Body of pancreas (tissue), 4 donors: Measurements from ENCODE around the gene TRPV3. TPM values are rescaled to one million over a fixed set of nuclear protein-coding genes. Genes with fewer than 3 reads are reported as not detected.

Experiments
- ATAC-seq: fragments of 150-250 bp; one replicate; pipeline ENCODE4 v1.9.1; 2016
- DNase-seq, 4 donors: peaks; one replicate each; pipeline ENCODE4 v3.0.0-alpha.2; 2019
- H3K27ac ChIP-seq, 4 donors: fragments of 200-600 bp; sonication (generic); 1 replicate in 3 of 4; 2 replicates in 1 of 4; pipeline versions ENCODE4 v1.5.1 to v1.6.1; 2016 to 2019; ENCODE audit warnings: mild to moderate bottlenecking in 1 of 4, mixed read lengths in 1 of 4, moderate library complexity in 1 of 4
- H3K27me3 ChIP-seq, 2 donors: fragments of 200-600 bp; sonication (generic); one replicate each; pipeline ENCODE4 v1.6.0; 2016; ENCODE audit warnings: mild to moderate bottlenecking in 1 of 2
- H3K36me3 ChIP-seq, 2 donors: fragments of 200-600 bp; sonication (generic); replicated peaks in 1 of 2; 2 replicates each; pipeline ENCODE4 v1.5.1; 2016; ENCODE audit warnings: low read depth in 2 of 2; ENCODE audit not compliant: insufficient read depth in 1 of 2
- H3K4me1 ChIP-seq: fragments of 200-600 bp; sonication (generic); one replicate; pipeline ENCODE4 v1.6.0; 2016
- H3K4me3 ChIP-seq, 2 donors: fragments of 200-600 bp; sonication (generic); 1 replicate in 1 of 2; 2 replicates in 1 of 2; pipeline ENCODE4 v1.5.1; 2016 to 2019
- H3K9me3 ChIP-seq, 3 donors: fragments of 200-600 bp; sonication (generic); 1 replicate in 2 of 3; 2 replicates in 1 of 3; pipeline ENCODE4 v1.5.1; 2016
- POLR2A ChIP-seq, 3 donors: fragments of 450-650 bp; IDR thresholded peaks; one replicate each; pipeline ENCODE4 v1.6.1; 2016; ENCODE audit warnings: antibody characterized with exemption in 3 of 3, mild to moderate bottlenecking in 2 of 3
- WGBS, 2 donors: methylation state at CpG; one replicate each; pipeline ENCODE4 v1.1.5; 2017; 5-methylcytosine and 5-hydroxymethylcytosine counted together
- intact Hi-C: fragments of 100-400 bp; cut with DNase I; formaldehyde crosslinking; loops from one replicate; pipeline ENCODE4 v1.15.1; 2023
- total RNA-seq, 2 donors: library from RNA; depleted of rRNA; stranded (reverse); fragments of >200 nt; gene quantifications; one replicate each; pipeline ENCODE4 v1.1.0, GENCODE V29; 2016
- TF ChIP-seq, protein P1 (sequence below), 7 experiments: fragments of 450-650 bp in 4 of 7; fragments of 200-600 bp in 3 of 7; sonication (generic) in 3 of 7; IDR thresholded peaks; one replicate each; pipeline ENCODE4 v1.5.1; 2016 to 2019; ENCODE audit warnings: antibody characterized with exemption in 7 of 7

The TRPV3 gene
- total RNA-seq, 2 donors from 2014 or later = 0.33 TPM; not detected in 1

- Histone ChIP-seq H3K36me3 (no peaks in the 10 kb centered on the region), H3K4me1 (no peaks in the 10 kb centered on the region), H3K4me3 (no peak overlapping the region), H3K27me3 (no peaks in the 10 kb centered on the region), H3K27ac (no peak overlapping the region), H3K9me3 (no peaks in the 10 kb centered on the region)
- intact Hi-C loops = no loop called here
- DNase-seq (no peak), ATAC-seq (no peak)
- 80 to 92% methylated on average over 2 of the region's 2 CpGs for WGBS, 2 donors
- TF ChIP-seq, protein P1, sequence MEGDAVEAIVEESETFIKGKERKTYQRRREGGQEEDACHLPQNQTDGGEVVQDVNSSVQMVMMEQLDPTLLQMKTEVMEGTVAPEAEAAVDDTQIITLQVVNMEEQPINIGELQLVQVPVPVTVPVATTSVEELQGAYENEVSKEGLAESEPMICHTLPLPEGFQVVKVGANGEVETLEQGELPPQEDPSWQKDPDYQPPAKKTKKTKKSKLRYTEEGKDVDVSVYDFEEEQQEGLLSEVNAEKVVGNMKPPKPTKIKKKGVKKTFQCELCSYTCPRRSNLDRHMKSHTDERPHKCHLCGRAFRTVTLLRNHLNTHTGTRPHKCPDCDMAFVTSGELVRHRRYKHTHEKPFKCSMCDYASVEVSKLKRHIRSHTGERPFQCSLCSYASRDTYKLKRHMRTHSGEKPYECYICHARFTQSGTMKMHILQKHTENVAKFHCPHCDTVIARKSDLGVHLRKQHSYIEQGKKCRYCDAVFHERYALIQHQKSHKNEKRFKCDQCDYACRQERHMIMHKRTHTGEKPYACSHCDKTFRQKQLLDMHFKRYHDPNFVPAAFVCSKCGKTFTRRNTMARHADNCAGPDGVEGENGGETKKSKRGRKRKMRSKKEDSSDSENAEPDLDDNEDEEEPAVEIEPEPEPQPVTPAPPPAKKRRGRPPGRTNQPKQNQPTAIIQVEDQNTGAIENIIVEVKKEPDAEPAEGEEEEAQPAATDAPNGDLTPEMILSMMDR (IDR thresholded peaks at IDR 0.05) = no peak
- TF ChIP-seq POLR2A (IDR thresholded peaks at IDR 0.05) = no peak
Observed at GRCh38 chr17:3549610-3550162, 7.9 kb downstream of the TRPV3 start.

DNA sequence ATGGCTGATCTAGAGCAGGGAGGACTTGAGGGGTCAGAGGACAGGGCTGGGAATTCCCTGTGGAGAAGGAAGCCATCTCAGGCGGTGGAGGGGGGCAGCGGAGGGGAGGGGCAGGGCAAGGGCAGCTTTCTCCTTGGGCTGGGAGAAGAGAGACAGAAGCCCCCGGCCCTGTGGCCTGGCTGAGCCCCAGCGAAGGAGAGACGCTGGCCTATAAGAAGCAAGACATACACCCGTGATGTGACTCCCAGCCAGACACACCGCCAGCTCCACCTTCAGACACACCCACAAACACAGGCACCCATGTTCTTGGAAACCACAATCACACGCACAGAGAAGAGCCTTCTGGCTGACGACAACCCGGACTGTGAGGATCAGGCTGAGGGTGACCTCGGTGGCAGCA lies 10.0 kb downstream of the TRPV3 start:
- ATAC-seq = no peak
- H3K27me3 ChIP-seq = no peaks in the 10 kb centered on the region
- H3K27ac ChIP-seq = no peak overlapping the region
- H3K4me1 ChIP-seq = no peaks in the 10 kb centered on the region
- WGBS, 2 donors = 80 to 100% methylated on average over 6 to 11 of the region's 11 CpGs
- no peaks in the 10 kb centered on the region for H3K9me3 ChIP-seq
- no peaks in the 10 kb centered on the region for H3K36me3 ChIP-seq
- TF ChIP-seq, protein P1 (IDR thresholded peaks at IDR 0.05) = no peak
- no peak for TF ChIP-seq POLR2A (IDR thresholded peaks at IDR 0.05)
- DNase-seq = no peak
- no peak overlapping the region for H3K4me3 ChIP-seq
- intact Hi-C loops = no loop called here

GRCh38 chr17:3546997-3547396 lies 10.6 kb downstream of the TRPV3 start:
- DNase-seq (no peak), ATAC-seq (no peak)
- Histone ChIP-seq H3K36me3 (no peaks in the 10 kb centered on the region), H3K4me1 (no peaks in the 10 kb centered on the region), H3K9me3 (no peaks in the 10 kb centered on the region), H3K27me3 (no peaks in the 10 kb centered on the region), H3K4me3 (no peak overlapping the region), H3K27ac (no peak overlapping the region)
- TF ChIP-seq POLR2A (IDR thresholded peaks at IDR 0.05) = no peak
- TF ChIP-seq, protein P1 (IDR thresholded peaks at IDR 0.05) = no peak
- WGBS, 2 donors = 87 to 88% methylated on average over 7 to 8 of the region's 8 CpGs
- intact Hi-C loops = no loop called here

GRCh38 chr17:3546521-3546920 lies 11.1 kb downstream of the TRPV3 start:
- Histone ChIP-seq H3K4me1 (no peaks in the 10 kb centered on the region), H3K27me3 (no peaks in the 10 kb centered on the region), H3K27ac (no peak overlapping the region), H3K9me3 (no peaks in the 10 kb centered on the region), H3K4me3 (no peak overlapping the region), H3K36me3 (no peaks in the 10 kb centered on the region)
- intact Hi-C loops = no loop called here
- whole genome bisulfite sequencing, 2 donors = 42 to 87% methylated on average over 2 to 4 of the region's 5 CpGs
- no peak for ATAC-seq
- DNase-seq = no peak
- TF ChIP-seq POLR2A (IDR thresholded peaks at IDR 0.05) = no peak
- TF ChIP-seq, protein P1 (IDR thresholded peaks at IDR 0.05) = no peak

- DNase-seq (no peak), ATAC-seq (no peak)
- H3K36me3 ChIP-seq = no peaks in the 10 kb centered on the region
- H3K4me1 ChIP-seq = no peaks in the 10 kb centered on the region
- no peak overlapping the region for H3K4me3 ChIP-seq
- no peaks in the 10 kb centered on the region for H3K9me3 ChIP-seq
- 67 to 70% methylated on average over 9 of the region's 9 CpGs for WGBS, 2 donors
- TF ChIP-seq POLR2A (IDR thresholded peaks at IDR 0.05) = no peak
- TF ChIP-seq, protein P1 (IDR thresholded peaks at IDR 0.05) = no peak
- intact Hi-C loops = no loop called here
- H3K27me3 ChIP-seq = no peaks in the 10 kb centered on the region
- no peak overlapping the region for H3K27ac ChIP-seq
Observed at GRCh38 chr17:3545151-3545550, 12.5 kb downstream of the TRPV3 start.
